ENCODE measurements around the gene SLC6A6. TPM values are rescaled to one million over a fixed set of nuclear protein-coding genes. Genes with fewer than 3 reads are reported as not detected.
A peak's percentile ranks its signal among the peaks of the same experiment; 100 is the strongest.
"Not testable (repeated sequence)": the region's sequence is repeated elsewhere in the genome, so short reads cannot be mapped to it uniquely, and the experiment has no call there.

The SLC6A6 gene
- total RNA-seq, 2 donors from 2014 or later: 43.1 to 56.5 TPM

- Histone ChIP-seq H3K4me1 (ENCODE audit: control insufficient read depth, insufficient read depth, low read length) (no peaks in the 10 kb centered on the region), H3K9ac (ENCODE audit: extremely low read depth, low read length, poor library complexity, severe bottlenecking) (no peak overlapping the region), H3K9me3 (ENCODE audit: control insufficient read depth, low read length) (no peaks in the 10 kb centered on the region), H3K27ac (ENCODE audit: low read depth, low read length) (no peak overlapping the region), H3K27me3 (ENCODE audit: control insufficient read depth, insufficient read depth, low read length, poor library complexity, severe bottlenecking) (no peaks in the 10 kb centered on the region), H3K4me3 (ENCODE audit: low read length) (no peak overlapping the region), H3K36me3 (ENCODE audit: control insufficient read depth, insufficient read depth, low read length) (peaks cover 10% of the 10 kb centered on the region)
- H3K27me3 Mint-ChIP-seq (ENCODE audit: insufficient read depth): peaks cover 3% of the 10 kb centered on the region
- peaks cover 19% of the 10 kb centered on the region for H3K36me3 Mint-ChIP-seq (ENCODE audit: low read depth)
- DNase-seq: no peak
- H3K4me1 Mint-ChIP-seq: peaks cover 24% of the 10 kb centered on the region
- H3K27ac Mint-ChIP-seq: no peak overlapping the region
- WGBS, 2 experiments (ENCODE audit: insufficient coverage in 1 of 2, insufficient read length in 1 of 2): 92 to 100% methylated on average over 3 to 5 of the region's 5 CpGs
- H3K9me3 Mint-ChIP-seq: no peaks in the 10 kb centered on the region
- TF ChIP-seq, protein P1, sequence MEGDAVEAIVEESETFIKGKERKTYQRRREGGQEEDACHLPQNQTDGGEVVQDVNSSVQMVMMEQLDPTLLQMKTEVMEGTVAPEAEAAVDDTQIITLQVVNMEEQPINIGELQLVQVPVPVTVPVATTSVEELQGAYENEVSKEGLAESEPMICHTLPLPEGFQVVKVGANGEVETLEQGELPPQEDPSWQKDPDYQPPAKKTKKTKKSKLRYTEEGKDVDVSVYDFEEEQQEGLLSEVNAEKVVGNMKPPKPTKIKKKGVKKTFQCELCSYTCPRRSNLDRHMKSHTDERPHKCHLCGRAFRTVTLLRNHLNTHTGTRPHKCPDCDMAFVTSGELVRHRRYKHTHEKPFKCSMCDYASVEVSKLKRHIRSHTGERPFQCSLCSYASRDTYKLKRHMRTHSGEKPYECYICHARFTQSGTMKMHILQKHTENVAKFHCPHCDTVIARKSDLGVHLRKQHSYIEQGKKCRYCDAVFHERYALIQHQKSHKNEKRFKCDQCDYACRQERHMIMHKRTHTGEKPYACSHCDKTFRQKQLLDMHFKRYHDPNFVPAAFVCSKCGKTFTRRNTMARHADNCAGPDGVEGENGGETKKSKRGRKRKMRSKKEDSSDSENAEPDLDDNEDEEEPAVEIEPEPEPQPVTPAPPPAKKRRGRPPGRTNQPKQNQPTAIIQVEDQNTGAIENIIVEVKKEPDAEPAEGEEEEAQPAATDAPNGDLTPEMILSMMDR (conservative IDR thresholded peaks at IDR 0.05): no peak
- H3K4me3 Mint-ChIP-seq: no peak overlapping the region
Measured at GRCh38 chr3:14407203-14407602, 4.8 kb downstream of the SLC6A6 start.

DNA sequence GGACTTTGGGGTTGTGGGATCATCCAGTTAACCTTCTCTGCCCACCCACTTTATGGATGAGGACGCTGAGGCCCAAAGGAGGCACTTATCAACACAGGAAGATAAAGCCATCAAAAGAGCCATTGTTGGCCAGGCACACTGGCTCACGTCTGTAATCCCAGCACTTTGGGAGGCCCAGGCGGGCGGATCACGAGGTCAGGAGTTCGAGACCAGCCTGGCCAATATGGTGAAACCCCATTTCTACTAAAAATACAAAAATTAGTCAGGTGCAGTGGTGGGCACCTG, 7.3 kb downstream of the SLC6A6 start:
- H3K9me3 ChIP-seq (ENCODE audit: control insufficient read depth, low read length); H3K9me3 Mint-ChIP-seq; H3K4me3 ChIP-seq (ENCODE audit: low read length); H3K27me3 ChIP-seq (ENCODE audit: control insufficient read depth, insufficient read depth, low read length, poor library complexity, severe bottlenecking); H3K4me3 Mint-ChIP-seq; H3K9ac ChIP-seq (ENCODE audit: extremely low read depth, low read length, poor library complexity, severe bottlenecking); H3K4me1 ChIP-seq (ENCODE audit: control insufficient read depth, insufficient read depth, low read length); H3K27me3 Mint-ChIP-seq (ENCODE audit: insufficient read depth); H3K27ac ChIP-seq (ENCODE audit: low read depth, low read length); DNase-seq: not testable (repeated sequence)
- 79 to 81% methylated on average over 6 of the region's 6 CpGs for WGBS, 2 experiments (ENCODE audit: insufficient coverage in 1 of 2, insufficient read length in 1 of 2)
- Mint-ChIP-seq H3K27ac (peak overlapping the region; percentile 68), H3K4me1 (peaks cover 32% of the 10 kb centered on the region), H3K36me3 (ENCODE audit: low read depth) (peaks cover 19% of the 10 kb centered on the region)
- peaks cover 10% of the 10 kb centered on the region for H3K36me3 ChIP-seq (ENCODE audit: control insufficient read depth, insufficient read depth, low read length)

DNA sequence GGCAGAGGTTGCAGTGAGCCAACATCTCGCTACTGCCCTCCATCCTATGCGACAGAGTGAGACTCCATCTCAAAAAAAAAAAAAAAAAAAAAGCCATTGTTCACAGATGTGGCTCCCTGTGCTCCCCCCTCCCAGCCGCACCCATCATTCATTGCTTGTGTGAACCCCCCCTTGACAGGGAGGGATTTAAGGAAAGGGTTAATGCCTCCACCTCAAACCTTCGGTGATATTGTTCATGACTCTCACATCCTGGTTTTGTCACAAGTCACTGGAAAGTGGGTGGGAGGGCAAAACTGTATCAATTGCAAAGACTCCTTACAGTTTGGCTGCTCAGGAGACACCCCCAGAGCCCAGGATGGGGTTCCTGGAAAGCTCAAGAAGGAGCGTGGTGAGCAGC, 7.7 kb downstream of the SLC6A6 start:
- WGBS, 2 experiments (ENCODE audit: insufficient coverage in 1 of 2, insufficient read length in 1 of 2): 83 to 98% methylated on average over 1 to 5 of the region's 5 CpGs
- Mint-ChIP-seq H3K4me1 (peaks cover 32% of the 10 kb centered on the region), H3K4me3 (no peak overlapping the region), H3K9me3 (no peaks in the 10 kb centered on the region), H3K27me3 (ENCODE audit: insufficient read depth) (no peaks in the 10 kb centered on the region), H3K36me3 (ENCODE audit: low read depth) (peaks cover 21% of the 10 kb centered on the region), H3K27ac (no peak overlapping the region)
- Histone ChIP-seq H3K27ac (ENCODE audit: low read depth, low read length) (no peak overlapping the region), H3K9me3 (ENCODE audit: control insufficient read depth, low read length) (no peaks in the 10 kb centered on the region), H3K27me3 (ENCODE audit: control insufficient read depth, insufficient read depth, low read length, poor library complexity, severe bottlenecking) (no peaks in the 10 kb centered on the region), H3K9ac (ENCODE audit: extremely low read depth, low read length, poor library complexity, severe bottlenecking) (no peak overlapping the region), H3K4me3 (ENCODE audit: low read length) (no peak overlapping the region), H3K36me3 (ENCODE audit: control insufficient read depth, insufficient read depth, low read length) (peaks cover 10% of the 10 kb centered on the region), H3K4me1 (ENCODE audit: control insufficient read depth, insufficient read depth, low read length) (peaks cover 7% of the 10 kb centered on the region)
- TF ChIP-seq, protein P1 (conservative IDR thresholded peaks at IDR 0.05): no peak
- no peak for DNase-seq

DNA sequence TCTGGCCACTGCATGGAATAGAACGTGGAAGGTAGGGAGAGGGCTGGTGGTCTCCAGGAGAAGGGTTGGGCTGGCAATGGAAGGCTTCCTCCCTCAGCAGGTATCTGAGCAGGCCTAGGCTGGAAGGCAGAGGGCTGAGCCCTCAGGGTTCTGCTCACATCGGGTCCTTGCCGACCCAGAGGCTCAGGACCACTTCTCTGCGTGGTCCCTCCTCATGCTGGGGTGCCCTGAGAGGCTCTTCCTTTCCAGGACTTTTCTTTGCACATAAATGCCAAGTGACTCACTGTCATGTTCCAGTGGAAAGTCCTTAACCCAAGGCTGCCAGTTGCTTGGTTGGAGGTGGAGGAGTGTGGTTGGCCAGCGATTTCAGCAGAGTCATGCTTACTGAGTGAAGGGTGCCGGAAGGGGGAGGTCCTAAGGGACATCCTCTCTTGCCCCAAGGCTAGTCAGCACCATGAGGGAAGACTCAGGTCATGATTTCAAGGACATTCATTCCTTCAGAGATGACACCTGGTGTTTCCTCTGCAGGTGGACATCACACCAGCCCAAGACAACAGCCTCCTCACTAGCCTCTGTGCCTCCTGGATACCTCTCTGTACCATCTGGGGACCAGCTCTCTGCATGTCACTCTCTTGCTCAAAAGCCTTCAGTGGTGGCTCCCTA, 8.2 kb downstream of the SLC6A6 start:
- no peaks in the 10 kb centered on the region for H3K27me3 ChIP-seq (ENCODE audit: control insufficient read depth, insufficient read depth, low read length, poor library complexity, severe bottlenecking)
- TF ChIP-seq, protein P1 (conservative IDR thresholded peaks at IDR 0.05): no peak
- H3K27me3 Mint-ChIP-seq (ENCODE audit: insufficient read depth): no peaks in the 10 kb centered on the region
- H3K27ac ChIP-seq (ENCODE audit: low read depth, low read length): no peak overlapping the region
- no peak overlapping the region for H3K9ac ChIP-seq (ENCODE audit: extremely low read depth, low read length, poor library complexity, severe bottlenecking)
- no peak for DNase-seq
- peaks cover 10% of the 10 kb centered on the region for H3K36me3 ChIP-seq (ENCODE audit: control insufficient read depth, insufficient read depth, low read length)
- H3K9me3 ChIP-seq (ENCODE audit: control insufficient read depth, low read length): no peaks in the 10 kb centered on the region
- no peaks in the 10 kb centered on the region for H3K9me3 Mint-ChIP-seq
- H3K4me3 ChIP-seq (ENCODE audit: low read length): no peak overlapping the region
- peak overlapping the region; percentile 68 for H3K27ac Mint-ChIP-seq
- peaks cover 21% of the 10 kb centered on the region for H3K36me3 Mint-ChIP-seq (ENCODE audit: low read depth)
- H3K4me1 Mint-ChIP-seq: peaks cover 26% of the 10 kb centered on the region
- peaks cover 7% of the 10 kb centered on the region for H3K4me1 ChIP-seq (ENCODE audit: control insufficient read depth, insufficient read depth, low read length)
- 90 to 93% methylated on average over 5 to 6 of the region's 6 CpGs for WGBS, 2 experiments (ENCODE audit: insufficient coverage in 1 of 2, insufficient read length in 1 of 2)
- no peak overlapping the region for H3K4me3 Mint-ChIP-seq

All from endodermal cell (in vitro differentiated cells).